ENCODE results near the gene ATG4C.

GRCh38 chr1:62869217-62869754, 85.4 kb downstream of the ATG4C start:
- TF ChIP-seq, protein P1, sequence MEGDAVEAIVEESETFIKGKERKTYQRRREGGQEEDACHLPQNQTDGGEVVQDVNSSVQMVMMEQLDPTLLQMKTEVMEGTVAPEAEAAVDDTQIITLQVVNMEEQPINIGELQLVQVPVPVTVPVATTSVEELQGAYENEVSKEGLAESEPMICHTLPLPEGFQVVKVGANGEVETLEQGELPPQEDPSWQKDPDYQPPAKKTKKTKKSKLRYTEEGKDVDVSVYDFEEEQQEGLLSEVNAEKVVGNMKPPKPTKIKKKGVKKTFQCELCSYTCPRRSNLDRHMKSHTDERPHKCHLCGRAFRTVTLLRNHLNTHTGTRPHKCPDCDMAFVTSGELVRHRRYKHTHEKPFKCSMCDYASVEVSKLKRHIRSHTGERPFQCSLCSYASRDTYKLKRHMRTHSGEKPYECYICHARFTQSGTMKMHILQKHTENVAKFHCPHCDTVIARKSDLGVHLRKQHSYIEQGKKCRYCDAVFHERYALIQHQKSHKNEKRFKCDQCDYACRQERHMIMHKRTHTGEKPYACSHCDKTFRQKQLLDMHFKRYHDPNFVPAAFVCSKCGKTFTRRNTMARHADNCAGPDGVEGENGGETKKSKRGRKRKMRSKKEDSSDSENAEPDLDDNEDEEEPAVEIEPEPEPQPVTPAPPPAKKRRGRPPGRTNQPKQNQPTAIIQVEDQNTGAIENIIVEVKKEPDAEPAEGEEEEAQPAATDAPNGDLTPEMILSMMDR (IDR thresholded peaks at IDR 0.05) = no peak
- TF ChIP-seq POLR2A (IDR thresholded peaks at IDR 0.05) = no peak

Data from esophagus squamous epithelium (tissue), 4 donors.